Gastrocnemius medialis (tissue), 4 donors: ENCODE measurements around the gene HHATL. TPM values are rescaled to one million over a fixed set of nuclear protein-coding genes. Genes with fewer than 3 reads are reported as not detected.

Experiments used
- ATAC-seq, 2 donors: fragments of 150-250 bp; one replicate each; pipeline ENCODE4 v1.9.1; 2016
- DNase-seq, 2 donors: peaks; one replicate each; pipeline ENCODE4 v3.0.0-alpha.2; 2019
- H3K27ac ChIP-seq, 4 donors: fragments of 200-600 bp; sonication (generic); 1 replicate in 1 of 4; 2 replicates in 3 of 4; pipeline ENCODE4 v1.5.1; 2016 to 2018; ENCODE audit warnings: mild to moderate bottlenecking in 2 of 4, moderate library complexity in 1 of 4
- H3K27me3 ChIP-seq, 3 donors: fragments of 200-600 bp; sonication (generic) in 2 of 3; 1 replicate in 1 of 3; 2 replicates in 2 of 3; pipeline versions ENCODE4 v1.5.1 to v1.6.0; 2016 to 2019; ENCODE audit warnings: mild to moderate bottlenecking in 1 of 3, moderate library complexity in 1 of 3
- H3K36me3 ChIP-seq, 2 donors: fragments of 200-600 bp; sonication (generic) in 1 of 2; one replicate each; pipeline ENCODE4 v1.5.1; 2017 to 2018
- H3K4me1 ChIP-seq, 2 donors: fragments of 200-600 bp; sonication (generic) in 1 of 2; one replicate each; pipeline ENCODE4 v1.5.1; 2016 to 2017; ENCODE audit warnings: mild to moderate bottlenecking in 2 of 2
- H3K4me3 ChIP-seq, 4 donors: fragments of 200-600 bp; sonication (generic) in 3 of 4; 1 replicate in 1 of 4; 2 replicates in 3 of 4; pipeline ENCODE4 v1.5.1; 2016 to 2019; ENCODE audit warnings: mild to moderate bottlenecking in 2 of 4
- H3K9me3 ChIP-seq, 3 donors: fragments of 200-600 bp; sonication (generic) in 2 of 3; 1 replicate in 1 of 3; 2 replicates in 2 of 3; pipeline ENCODE4 v1.5.1; 2016 to 2019
- CTCF ChIP-seq, 5 experiments: fragments of 450-650 bp in 3 of 5; fragments of 200-600 bp in 2 of 5; sonication (generic) in 2 of 5; IDR thresholded peaks in 4 of 5; conservative IDR thresholded peaks in 1 of 5; 1 replicate in 4 of 5; 2 replicates in 1 of 5; pipeline ENCODE4 v1.5.1; 2016 to 2019; ENCODE audit warnings: antibody characterized with exemption in 5 of 5, mild to moderate bottlenecking in 3 of 5, moderate library complexity in 3 of 5
- POLR2A ChIP-seq, 2 donors: fragments of 450-650 bp; IDR thresholded peaks; one replicate each; pipeline ENCODE4 v1.6.1; 2017; ENCODE audit warnings: antibody characterized with exemption in 2 of 2, mild to moderate bottlenecking in 2 of 2, moderate library complexity in 2 of 2
- in situ Hi-C, 4 donors: fragments of 200-750 bp; cut with MboI; loops; one replicate each; pipeline versions ENCODE4 v1.15.0 to v1.8.0; 2017; ENCODE audit warnings: low sequenced_read_pairs in 4 of 4
- intact Hi-C: fragments of 100-400 bp; cut with DNase I; formaldehyde crosslinking; loops from one replicate; pipeline ENCODE4 v1.15.1; 2023; ENCODE audit warnings: low total_unique reads
- total RNA-seq, 4 donors: library from RNA; depleted of rRNA; stranded (reverse); fragments of >200 nt; gene quantifications; one replicate each; pipeline versions ENCODE4 v1.1.0 to v1.2.3, GENCODE V29; 2016

HHATL gene
- total RNA-seq, 4 donors from 2014 or later: 78.0 to 309 (median 164) TPM

GRCh38 chr3:42713747-42714146 lies 11.1 kb upstream of the HHATL start:
- no peaks in the 10 kb centered on the region for H3K27me3 ChIP-seq
- DNase-seq (no peak), ATAC-seq (no peak)
- H3K4me3 ChIP-seq: no peak overlapping the region
- intact Hi-C loops (no loop called here), in situ Hi-C loops (no loop called here)
- H3K27ac ChIP-seq: no peak overlapping the region
- no peaks in the 10 kb centered on the region for H3K36me3 ChIP-seq
- TF ChIP-seq CTCF (IDR thresholded peaks at IDR 0.05 in 4 of 5, conservative IDR thresholded peaks at IDR 0.05 in 1 of 5) (no peak), POLR2A (IDR thresholded peaks at IDR 0.05) (no peak)
- no peaks in the 10 kb centered on the region for H3K9me3 ChIP-seq
- H3K4me1 ChIP-seq: peaks cover 0 to 5% of the 10 kb centered on the region in 2 donors

GRCh38 chr3:42712688-42713372 lies 10.2 kb upstream of the HHATL start:
- in situ Hi-C loops (no loop called here), intact Hi-C loops (no loop called here)
- no peak for ATAC-seq
- TF ChIP-seq POLR2A (IDR thresholded peaks at IDR 0.05) (no peak), CTCF (IDR thresholded peaks at IDR 0.05 in 4 of 5, conservative IDR thresholded peaks at IDR 0.05 in 1 of 5) (no peak)
- Histone ChIP-seq H3K4me3 (no peak overlapping the region), H3K27ac (no peak overlapping the region), H3K9me3 (no peaks in the 10 kb centered on the region), H3K4me1 (peaks cover 0 to 5% of the 10 kb centered on the region in 2 donors), H3K36me3 (no peaks in the 10 kb centered on the region), H3K27me3 (no peaks in the 10 kb centered on the region)
- peak in 1 of 2 donors; percentile 5 for DNase-seq

GRCh38 chr3:42712344-42712648 lies 9.7 kb upstream of the HHATL start:
- Histone ChIP-seq H3K27ac (no peak overlapping the region), H3K36me3 (no peaks in the 10 kb centered on the region), H3K4me1 (peaks cover 0 to 5% of the 10 kb centered on the region in 2 donors), H3K27me3 (no peaks in the 10 kb centered on the region), H3K4me3 (no peak overlapping the region), H3K9me3 (no peaks in the 10 kb centered on the region)
- DNase-seq: no peak
- no peak for TF ChIP-seq POLR2A (IDR thresholded peaks at IDR 0.05)
- no peak for TF ChIP-seq CTCF (IDR thresholded peaks at IDR 0.05 in 4 of 5, conservative IDR thresholded peaks at IDR 0.05 in 1 of 5)
- in situ Hi-C loops: no loop called here
- intact Hi-C loops: no loop called here
- no peak for ATAC-seq

GRCh38 chr3:42711491-42712343 lies 9.1 kb upstream of the HHATL start:
- no peak overlapping the region for H3K4me3 ChIP-seq
- TF ChIP-seq CTCF (IDR thresholded peaks at IDR 0.05 in 4 of 5, conservative IDR thresholded peaks at IDR 0.05 in 1 of 5) (peak in 2 of 5 experiments; percentile 12 to 23), POLR2A (IDR thresholded peaks at IDR 0.05) (no peak)
- peaks cover 0 to 5% of the 10 kb centered on the region in 2 donors for H3K4me1 ChIP-seq
- intact Hi-C loops (no loop called here), in situ Hi-C loops (no loop called here)
- H3K9me3 ChIP-seq: no peaks in the 10 kb centered on the region
- DNase-seq (peak in 1 of 2 donors; percentile 13), ATAC-seq (peak in 1 of 2 donors; percentile 25)
- peak overlapping the region in 1 of 4 donors; percentile 29 for H3K27ac ChIP-seq
- H3K27me3 ChIP-seq: no peaks in the 10 kb centered on the region
- H3K36me3 ChIP-seq: no peaks in the 10 kb centered on the region
